GM10248 (cell line): ENCODE data around the gene ZMYM2.
"Not testable (repeated sequence)": the region's sequence is repeated elsewhere in the genome, so short reads cannot be mapped to it uniquely, and the experiment has no call there.

ENCODE experiments used
- CTCF ChIA-PET: fragments of 300-600 bp; sonication (Branson Sonifier 250); formaldehyde crosslinking; extraction: SDS; loops from one replicate; lab custom pipeline; 2021; ENCODE audit warnings: antibody characterized with exemption; lab: Yijun Ruan, JAX
- POLR2A ChIA-PET: fragments of 350-650 bp; sonication (Branson Sonifier 250); formaldehyde crosslinking; extraction: SDS; loops from one replicate; lab custom pipeline; 2020; ENCODE audit warnings: antibody characterized with exemption; lab: Yijun Ruan, JAX
- DNase-seq: peaks from one replicate; pipeline ENCODE4 v3.0.0; 2012; ENCODE audit errors: extremely low spot score
- TF ChIP-seq, protein P1 (sequence below): IDR thresholded peaks from 2 replicates; pipeline ENCODE4 v1.5.1; 2012; ENCODE audit warnings: mild to moderate bottlenecking, low read depth; ENCODE audit errors: extremely low read depth, missing control alignments, control extremely low read depth

Gene ZMYM2

DNA sequence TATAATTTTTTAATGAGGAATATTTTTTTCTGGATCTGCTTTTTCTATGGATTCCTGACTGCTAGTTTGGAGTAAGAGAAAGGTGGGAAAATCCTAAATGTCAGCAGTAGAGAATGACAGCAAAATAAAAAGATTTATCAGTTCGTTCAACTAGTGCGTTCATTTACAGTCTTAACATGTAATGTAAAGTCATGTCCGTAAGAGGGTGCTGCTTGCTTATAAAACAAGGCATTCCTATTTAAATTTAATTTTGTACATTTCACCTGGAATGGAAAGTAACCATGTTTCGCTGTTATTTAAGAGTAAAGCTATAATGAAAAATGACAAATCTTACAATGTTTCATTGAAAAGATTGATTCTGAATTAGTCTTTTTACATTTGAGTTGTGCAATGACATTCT lies 76.6 kb downstream of the ZMYM2 start:
- POLR2A ChIA-PET: no interaction called here
- TF ChIP-seq, protein P1, sequence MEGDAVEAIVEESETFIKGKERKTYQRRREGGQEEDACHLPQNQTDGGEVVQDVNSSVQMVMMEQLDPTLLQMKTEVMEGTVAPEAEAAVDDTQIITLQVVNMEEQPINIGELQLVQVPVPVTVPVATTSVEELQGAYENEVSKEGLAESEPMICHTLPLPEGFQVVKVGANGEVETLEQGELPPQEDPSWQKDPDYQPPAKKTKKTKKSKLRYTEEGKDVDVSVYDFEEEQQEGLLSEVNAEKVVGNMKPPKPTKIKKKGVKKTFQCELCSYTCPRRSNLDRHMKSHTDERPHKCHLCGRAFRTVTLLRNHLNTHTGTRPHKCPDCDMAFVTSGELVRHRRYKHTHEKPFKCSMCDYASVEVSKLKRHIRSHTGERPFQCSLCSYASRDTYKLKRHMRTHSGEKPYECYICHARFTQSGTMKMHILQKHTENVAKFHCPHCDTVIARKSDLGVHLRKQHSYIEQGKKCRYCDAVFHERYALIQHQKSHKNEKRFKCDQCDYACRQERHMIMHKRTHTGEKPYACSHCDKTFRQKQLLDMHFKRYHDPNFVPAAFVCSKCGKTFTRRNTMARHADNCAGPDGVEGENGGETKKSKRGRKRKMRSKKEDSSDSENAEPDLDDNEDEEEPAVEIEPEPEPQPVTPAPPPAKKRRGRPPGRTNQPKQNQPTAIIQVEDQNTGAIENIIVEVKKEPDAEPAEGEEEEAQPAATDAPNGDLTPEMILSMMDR: no peak
- CTCF ChIA-PET: interaction anchor here (1.7 kb wide), 1 partner anchor 13 kb away, joined by 5 read pairs; no protein-coding TSS in a partner anchor
- DNase-seq: no peak

DNA sequence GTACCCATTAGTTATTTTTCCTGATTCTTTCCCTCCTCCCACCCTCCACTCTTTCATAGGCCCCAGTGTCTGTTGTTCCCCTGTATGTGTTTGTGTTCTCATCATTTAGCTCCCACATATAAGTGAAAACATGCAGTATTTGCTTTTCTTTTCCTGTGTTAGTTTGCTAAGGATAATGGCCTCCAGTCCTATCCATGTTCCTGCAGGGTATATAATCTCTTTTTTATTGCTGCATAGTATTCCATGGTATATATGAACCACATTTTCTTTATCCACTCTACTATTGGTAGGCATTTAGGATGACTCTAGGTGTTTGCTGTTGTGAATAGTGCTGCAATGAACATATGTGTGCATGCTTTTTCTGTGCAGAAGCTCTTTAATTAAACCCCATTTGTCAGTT lies 79.4 kb downstream of the ZMYM2 start:
- ChIA-PET CTCF (no interaction called here), POLR2A (no interaction called here)
- DNase-seq: no peak
- TF ChIP-seq, protein P1: no peak

DNA sequence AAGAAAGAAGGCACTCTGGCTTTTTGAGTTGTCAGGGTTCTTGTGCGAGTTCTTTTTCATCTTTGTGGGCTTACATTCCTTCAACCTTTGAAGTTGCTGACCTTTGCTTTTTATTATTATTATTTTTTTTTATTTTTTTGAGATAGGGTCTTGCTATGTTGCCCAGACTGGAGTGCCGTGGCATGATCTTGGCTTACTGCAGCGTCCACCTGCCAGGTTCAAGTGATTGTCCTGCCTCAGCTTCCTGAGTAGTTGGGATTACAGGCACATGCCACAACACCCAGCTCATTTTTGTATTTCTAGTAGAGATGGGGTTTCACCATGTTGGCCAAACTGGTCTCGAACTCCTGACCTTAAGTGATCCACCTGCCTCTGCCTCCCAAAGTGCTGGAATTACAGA lies 84.1 kb downstream of the ZMYM2 start:
- POLR2A ChIA-PET, DNase-seq: not testable (repeated sequence)
- CTCF ChIA-PET: interaction anchor here (1.1 kb wide), 1 partner anchor 32 kb away, joined by 3 read pairs; no protein-coding TSS in a partner anchor

DNA sequence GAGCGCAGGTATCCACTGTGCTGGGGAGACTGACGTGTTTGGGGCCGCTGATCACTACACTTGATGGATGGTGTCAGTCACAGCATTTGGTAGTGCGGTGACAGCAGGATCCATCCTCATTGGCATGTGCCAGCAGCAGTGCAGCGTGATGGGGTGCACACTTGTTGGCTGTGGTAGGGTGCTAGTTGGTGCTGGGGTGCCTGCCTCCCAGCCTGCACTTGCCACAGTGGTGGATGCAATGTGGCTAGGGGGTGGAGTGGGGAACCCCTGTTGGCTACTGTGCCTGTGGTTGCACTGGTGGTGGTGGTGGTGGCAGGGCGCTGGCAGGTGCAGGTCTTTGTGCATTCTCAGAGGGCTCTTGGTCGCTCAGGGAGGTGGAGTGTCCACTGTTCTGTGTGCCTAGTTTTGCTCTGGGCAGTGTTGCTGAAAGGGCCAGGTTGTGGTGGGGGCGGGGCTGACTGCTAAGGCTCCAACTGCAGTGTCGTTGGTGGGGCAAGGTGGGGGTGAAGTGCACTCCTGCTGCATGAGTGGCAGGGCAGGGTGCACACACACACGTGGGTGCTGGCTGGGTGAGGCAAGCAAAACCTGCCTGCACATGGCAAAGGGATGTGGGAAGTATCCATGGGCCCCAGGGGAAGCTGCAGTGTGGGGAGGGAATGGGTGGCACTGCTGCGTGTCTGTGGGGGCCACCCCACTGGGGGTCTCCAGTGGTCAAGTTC lies 84.8 kb downstream of the ZMYM2 start:
- no peak for DNase-seq
- ChIA-PET POLR2A (no interaction called here), CTCF (no interaction called here)
- TF ChIP-seq, protein P1: no peak

DNA sequence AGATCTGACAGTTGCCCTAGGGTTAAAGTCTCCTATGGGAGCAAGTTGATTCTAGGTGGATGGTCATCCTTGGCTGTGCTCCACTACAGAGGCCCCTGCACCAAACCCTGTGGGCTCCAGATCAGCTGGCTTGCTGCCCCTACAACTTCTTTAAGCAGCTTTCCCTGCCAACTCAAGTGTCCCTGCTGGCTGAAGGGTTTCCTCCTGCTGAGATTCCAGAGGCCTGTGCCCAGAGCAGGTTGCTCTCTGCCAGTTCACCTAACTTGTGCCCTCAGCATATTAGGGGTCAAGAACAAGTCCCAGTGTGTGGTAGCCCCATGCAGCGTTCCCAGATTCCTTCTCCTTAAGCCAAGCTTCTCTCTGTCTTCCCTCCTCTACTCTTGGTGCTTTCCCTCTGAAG lies 85.6 kb downstream of the ZMYM2 start:
- DNase-seq: no peak
- ChIA-PET CTCF (no interaction called here), POLR2A (no interaction called here)
- TF ChIP-seq, protein P1: no peak

DNA sequence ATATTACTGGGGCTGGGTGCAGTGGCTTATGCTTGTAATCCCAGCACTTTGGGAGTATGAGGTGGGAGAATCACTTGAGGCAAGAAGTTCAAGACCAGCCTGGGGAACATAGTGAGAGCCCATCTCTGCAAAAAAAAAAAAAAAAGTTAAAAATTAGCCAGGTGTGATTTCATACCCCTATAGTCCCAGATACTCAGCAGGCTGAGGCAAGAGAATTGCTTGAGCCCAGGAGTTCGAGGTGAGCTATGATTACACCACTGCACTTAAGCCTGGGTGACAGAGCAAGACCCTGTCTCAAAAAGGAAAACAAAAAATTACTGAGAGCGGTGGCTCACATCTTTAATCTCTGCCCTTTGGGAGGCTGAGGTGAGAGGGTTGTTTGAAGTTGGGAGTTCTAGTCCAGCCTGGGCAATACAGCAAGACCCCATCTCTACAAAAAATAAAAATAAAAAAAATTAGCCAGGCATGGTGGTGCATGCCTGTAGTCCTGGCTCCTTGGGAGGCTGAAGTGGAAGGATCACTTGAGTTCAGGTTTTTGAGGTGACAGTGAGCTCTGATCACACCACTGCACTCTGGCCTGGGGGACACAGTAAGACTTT lies 87.5 kb downstream of the ZMYM2 start:
- ChIA-PET POLR2A (no interaction called here), CTCF (no interaction called here)
- no peak for DNase-seq
- TF ChIP-seq, protein P1: no peak
